GM18873 (cell line): ENCODE measurements around the gene IGSF3.
"Not testable (repeated sequence)": the region's sequence is repeated elsewhere in the genome, so short reads cannot be mapped to it uniquely, and the experiment has no call there.

Experiments
- ATAC-seq: cut with Tn5 transposase; IDR thresholded peaks from one replicate; pipeline ENCODE4 v1.9.1; 2021; ENCODE audit warnings: mild to moderate bottlenecking, moderate library complexity, moderate number of reproducible peaks; ENCODE audit not compliant: unreplicated experiment, low FRiP score

IGSF3 gene

DNA sequence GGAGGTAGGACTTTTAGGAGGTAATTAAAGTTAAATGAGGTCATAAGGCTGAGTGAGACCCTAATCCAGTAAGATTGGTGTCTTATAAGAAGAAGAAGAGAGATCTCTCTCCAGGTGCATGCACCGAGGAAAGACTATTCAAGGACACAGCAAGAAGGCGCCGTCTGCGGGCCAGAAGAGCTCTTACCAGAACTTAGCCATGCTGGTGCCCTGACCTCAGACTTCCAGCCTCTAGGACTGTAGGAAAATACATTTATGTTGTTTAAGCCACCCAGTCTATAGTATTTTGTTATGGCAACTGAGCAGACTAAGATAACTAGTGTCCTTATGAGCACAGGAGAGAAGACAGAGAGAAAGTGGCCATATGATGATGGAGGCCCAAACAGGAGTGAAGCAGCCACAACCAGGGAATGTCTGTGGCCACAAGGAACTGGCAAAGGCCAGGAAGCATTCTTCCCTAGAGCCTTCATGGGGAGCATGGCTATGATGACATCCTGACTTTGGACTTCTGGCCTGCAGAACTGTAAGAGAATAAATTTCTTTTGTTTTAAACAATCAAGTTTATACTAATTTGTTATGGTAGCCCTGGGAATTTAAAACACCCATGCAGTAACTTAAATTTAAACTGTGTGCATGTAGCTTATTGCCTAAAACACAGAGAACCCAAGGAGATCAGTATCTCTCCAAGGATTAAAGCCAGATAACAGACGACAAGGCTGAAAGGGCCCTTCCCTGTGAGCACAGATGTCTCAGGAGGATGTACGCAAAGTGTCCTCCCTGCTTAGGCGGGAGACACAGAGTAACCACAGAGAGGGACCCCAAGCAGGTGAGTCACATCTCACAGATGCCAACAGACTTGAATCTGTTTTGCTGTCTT lies 86.8 kb downstream of the IGSF3 start:
- no peak for ATAC-seq

GRCh38 chr1:116579259-116579875 lies 88.2 kb downstream of the IGSF3 start:
- no peak for ATAC-seq

GRCh38 chr1:116578581-116578980 lies 89.0 kb downstream of the IGSF3 start:
- no peak for ATAC-seq

DNA sequence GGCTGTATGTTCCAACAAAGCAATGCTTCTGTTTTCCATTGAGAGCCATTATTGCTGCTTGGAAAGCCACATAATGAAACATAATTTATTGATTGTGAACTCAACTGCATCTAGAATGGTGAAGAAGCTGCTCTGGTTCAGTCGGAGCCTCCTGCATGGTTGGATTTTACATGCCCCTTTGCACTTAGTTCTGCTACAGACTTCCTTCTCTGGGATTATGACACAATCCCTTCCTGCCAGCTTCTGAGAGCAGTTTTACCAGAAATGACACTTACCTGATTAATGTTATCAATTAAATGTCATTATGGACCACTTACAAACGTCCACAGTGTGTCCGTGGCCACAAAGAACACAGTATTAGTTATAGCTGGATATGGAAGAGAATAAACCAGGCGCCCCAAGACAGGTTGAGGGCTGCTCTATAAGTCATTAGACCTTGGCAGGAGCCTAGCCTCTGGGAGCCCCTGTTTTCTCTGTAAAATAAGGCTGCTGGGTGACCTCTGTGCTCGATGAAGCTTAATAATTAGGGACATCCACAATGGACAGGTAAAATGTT lies 89.7 kb downstream of the IGSF3 start:
- ATAC-seq: no peak

GRCh38 chr1:116574581-116575291 lies 92.8 kb downstream of the IGSF3 start:
- ATAC-seq: no peak

DNA sequence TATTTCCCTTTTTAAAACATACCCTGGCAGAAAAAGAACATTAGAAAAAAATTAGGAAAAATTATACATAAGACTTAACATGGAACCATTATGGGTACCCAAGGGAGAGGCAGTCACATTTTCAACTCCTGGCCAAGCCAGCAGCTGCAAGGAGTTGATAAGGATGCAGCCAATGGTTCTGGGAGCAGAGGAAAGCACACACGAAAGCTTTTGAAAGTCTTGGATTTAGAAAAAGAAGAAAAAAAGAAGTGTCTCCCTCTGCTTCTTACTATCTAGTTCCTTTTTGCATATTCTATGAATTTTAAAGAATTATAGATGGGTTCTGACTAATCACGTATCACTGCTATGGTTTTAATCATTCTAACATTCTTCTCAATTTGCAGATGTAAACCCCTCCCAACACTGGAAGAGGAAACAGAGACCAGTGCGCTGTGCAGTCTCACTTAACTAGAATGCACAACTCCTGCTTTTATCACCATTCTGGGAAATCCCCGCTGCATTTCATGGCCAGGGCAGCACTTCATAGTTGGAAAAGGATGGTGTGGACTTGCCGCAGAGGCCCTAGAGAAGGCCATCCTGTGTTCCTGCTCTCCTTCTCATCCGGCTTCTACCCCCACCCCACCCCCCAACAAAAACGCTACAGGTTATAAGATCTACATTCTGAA lies 94.0 kb downstream of the IGSF3 start:
- ATAC-seq: no peak

GRCh38 chr1:116572771-116573430 lies 94.6 kb downstream of the IGSF3 start:
- ATAC-seq: no peak

- ATAC-seq: no peak
These were observed 95.4 kb downstream of the IGSF3 start for GRCh38 chr1:116572099-116572498.

GRCh38 chr1:116571215-116571919 lies 96.2 kb downstream of the IGSF3 start:
- ATAC-seq: no peak

- ATAC-seq: peak; percentile 59
These were observed 96.9 kb downstream of the IGSF3 start, which contains the start of gene CD58 for GRCh38 chr1:116570358-116571214. TSS of gene CD58 (minus strand) at chr1:116571026. CDS start at chr1:116570972, 54 bp downstream.

- peak; percentile 1 for ATAC-seq
These were observed 97.7 kb downstream of the IGSF3 start for GRCh38 chr1:116569776-116570357.

DNA sequence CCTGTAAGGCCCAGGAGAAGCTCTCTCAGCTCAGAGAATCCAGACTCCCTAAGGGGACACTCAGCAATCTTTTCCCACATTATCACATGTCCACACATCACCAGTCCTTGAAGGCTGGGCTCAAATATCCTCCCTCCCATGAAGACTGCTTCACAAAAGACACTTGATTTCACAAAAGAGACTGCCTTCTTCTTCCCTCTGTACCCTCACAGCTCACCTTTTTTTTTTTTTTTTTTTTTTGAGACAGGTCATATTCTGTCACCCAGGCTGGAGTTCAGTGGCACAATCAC lies 98.2 kb downstream of the IGSF3 start:
- no peak for ATAC-seq

DNA sequence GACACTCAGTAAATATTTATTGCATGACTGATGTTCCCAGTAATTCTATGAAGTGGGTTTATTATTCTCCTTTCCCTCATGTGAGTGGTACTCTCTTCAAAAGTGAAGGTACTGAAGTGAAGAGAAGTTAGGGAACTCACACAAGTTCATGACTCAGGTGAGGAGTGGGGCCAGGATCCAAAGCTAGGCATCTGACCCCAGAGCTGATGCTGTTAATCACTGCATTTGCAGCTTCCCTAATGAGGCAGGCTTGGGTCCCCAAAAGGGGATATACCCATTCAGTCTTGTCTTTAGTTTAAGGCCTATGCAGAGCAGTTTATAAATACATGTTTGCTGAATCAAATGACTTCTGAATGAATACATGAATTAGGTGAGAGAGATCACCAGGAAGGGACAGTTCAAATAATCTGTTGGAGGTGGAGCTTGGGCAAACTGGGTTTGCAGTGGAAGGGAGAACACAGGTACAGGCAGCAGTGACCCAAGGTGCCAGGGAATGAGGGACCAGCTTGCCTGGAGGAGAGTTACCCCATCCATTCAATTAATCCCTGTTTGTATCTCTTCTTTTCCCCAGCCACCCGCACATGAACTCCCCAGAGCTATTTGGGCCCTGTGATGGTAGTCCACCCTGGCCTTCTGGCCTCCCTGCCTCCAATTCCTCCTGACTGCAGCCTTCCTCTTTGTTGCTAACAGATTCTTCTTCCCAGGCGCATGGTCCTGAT lies 98.7 kb downstream of the IGSF3 start:
- no peak for ATAC-seq

DNA sequence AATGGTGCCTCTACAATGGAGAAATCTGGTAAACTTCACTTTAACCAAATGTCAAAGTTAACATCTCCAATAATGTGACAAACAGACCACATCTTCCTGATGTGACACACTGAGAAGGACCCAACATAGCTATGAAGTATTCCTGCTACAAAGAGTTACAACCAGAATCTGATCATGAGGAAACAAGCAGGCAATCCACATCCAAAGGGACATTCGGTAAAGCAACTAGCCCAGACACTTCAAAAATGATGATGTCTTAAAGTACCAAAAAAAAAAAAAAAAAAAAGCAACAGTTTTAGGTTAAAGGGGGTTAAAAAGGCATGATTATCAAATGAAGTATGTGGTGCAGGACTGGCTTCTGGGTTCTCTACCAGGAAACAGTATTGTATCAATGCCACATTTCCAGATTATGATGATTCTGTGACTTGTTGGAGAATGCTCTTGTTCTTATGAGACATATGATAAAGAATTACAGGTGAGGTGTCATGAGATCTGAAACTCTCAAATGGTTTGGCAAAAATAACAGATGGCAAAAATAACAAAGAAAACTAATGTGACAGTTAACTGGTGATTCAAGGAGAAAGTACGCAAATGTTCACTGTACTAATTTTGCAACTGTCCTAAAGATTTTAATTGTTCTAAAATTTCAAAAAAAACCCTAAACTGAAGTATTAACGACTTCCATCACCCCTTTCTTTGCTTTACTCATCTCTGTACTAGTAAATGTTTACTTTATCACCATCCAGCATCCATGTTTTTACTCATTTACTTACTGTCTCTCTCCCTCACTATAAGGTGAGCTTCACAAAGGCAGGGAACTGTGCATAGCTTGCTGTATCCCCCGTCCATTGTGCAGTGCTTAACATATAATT lies 99.5 kb downstream of the IGSF3 start:
- ATAC-seq: no peak

DNA sequence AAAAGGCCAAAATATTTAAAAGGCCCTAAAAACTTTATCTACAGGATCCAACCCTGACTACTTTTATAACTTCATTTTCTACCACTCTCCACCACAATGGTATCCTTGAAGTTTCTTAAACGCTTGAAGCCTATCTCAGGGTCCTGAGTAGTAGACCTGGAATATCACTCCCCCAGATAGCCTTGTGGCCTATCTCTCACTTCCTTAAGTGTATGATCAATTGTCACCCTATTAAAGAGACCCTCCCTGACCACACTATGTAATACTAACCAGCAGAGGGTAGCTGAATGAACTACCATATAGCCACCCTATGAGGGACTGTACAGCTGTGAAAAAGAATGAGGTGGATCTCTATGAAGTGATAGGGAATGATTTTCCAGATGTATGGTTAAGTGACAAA lies 102.3 kb downstream of the IGSF3 start:
- no peak for ATAC-seq

GRCh38 chr1:116564426-116564825 lies 103.1 kb downstream of the IGSF3 start:
- no peak for ATAC-seq

- ATAC-seq: not testable (repeated sequence)
These were observed 105.1 kb downstream of the IGSF3 start for GRCh38 chr1:116562465-116562864.
